HG03469 (cell line): ENCODE data around the gene SORCS2.
"Not testable (repeated sequence)": the region's sequence is repeated elsewhere in the genome, so short reads cannot be mapped to it uniquely, and the experiment has no call there.

Experiments
- ATAC-seq: cut with Tn5 transposase; IDR thresholded peaks from one replicate; pipeline ENCODE4 v1.9.1; 2021; ENCODE audit warnings: mild to moderate bottlenecking, moderate library complexity, moderate number of reproducible peaks; ENCODE audit not compliant: unreplicated experiment

The SORCS2 gene

DNA sequence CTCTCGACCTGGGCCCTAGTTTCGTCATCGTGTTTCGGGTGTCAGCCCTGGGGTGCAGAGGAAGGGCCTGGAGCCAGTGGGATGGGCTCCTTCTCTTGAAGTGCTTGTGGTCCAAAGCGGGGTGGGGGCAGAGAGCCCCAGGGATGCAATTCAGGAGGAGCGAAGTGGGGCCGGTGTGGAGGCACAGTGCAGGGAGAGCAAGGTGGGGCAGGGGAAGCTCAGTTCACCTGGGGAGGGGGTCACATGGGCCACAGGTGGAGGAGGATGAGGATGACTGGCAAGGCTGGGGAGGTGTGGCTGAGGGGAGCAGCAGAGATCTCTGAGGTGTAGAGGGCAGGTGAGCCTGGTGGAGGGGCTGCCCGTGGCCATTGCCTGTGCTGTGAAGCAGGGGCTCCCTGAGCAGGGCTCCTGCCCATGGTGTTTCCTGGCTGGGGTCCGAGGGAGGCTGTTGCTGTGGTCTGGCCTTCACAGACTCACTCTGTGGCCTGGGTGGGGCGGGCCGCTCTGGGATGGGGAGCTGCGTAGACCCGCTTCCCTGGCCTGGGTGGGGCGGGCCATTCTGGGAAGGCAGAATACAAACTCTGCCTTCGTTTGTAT, 6.9 kb downstream of the SORCS2 start:
- no peak for ATAC-seq

DNA sequence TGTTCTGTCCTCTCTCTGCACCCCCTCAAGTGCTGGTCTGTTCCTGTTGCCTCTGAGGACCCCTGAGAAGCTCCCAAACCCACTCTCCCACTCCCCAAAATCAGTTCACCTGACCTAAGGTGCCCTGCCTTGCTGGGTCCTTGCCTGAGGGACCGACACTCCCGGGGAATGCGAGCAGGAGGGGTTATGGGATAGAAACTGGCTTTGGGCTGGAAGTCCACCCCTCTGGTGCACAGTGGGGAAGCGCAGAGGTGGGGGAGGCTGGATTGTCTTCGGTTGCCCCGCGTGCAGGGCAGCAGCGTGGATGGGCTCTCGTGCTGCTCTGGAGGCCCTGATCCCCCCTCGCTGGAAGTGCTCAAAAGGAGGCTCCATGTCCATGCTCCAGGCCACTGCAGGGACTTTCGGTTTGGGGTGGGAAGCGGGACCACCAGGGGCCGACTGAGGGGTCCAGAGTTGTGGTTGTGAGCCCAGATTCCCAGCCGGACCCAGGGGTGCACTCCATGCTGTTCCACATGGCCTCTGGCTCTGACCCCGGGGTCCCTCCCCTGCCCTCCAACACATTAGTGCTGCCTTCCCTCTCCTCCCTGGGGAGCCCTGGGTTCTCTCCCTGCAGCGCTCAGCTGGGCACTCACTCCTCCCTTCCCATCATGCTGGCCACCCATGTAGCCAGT, 7.6 kb downstream of the SORCS2 start:
- no peak for ATAC-seq

- no peak for ATAC-seq
Observed at GRCh38 chr4:7200801-7201200, 8.5 kb downstream of the SORCS2 start.

- no peak for ATAC-seq
Observed at GRCh38 chr4:7201420-7202305, 9.3 kb downstream of the SORCS2 start.

DNA sequence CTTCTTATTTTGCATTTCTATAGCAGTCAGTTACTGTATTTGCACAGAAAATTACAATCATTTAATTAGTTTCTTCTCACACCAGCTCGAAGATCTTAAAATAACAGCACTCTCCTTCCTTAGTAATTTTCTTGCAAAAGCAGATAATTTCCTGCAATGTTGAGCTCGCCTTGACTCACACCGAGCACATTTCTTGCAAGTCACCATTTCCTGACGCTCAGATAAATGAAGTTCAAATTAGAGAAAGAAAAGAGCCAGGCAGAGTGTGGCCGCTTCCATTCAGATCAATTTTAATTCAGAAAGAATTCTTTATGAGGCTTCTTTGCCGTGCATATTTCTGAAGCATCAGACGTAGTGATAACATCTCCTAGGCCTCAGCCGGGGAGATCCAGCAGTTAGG, 10.1 kb downstream of the SORCS2 start:
- ATAC-seq = no peak

DNA sequence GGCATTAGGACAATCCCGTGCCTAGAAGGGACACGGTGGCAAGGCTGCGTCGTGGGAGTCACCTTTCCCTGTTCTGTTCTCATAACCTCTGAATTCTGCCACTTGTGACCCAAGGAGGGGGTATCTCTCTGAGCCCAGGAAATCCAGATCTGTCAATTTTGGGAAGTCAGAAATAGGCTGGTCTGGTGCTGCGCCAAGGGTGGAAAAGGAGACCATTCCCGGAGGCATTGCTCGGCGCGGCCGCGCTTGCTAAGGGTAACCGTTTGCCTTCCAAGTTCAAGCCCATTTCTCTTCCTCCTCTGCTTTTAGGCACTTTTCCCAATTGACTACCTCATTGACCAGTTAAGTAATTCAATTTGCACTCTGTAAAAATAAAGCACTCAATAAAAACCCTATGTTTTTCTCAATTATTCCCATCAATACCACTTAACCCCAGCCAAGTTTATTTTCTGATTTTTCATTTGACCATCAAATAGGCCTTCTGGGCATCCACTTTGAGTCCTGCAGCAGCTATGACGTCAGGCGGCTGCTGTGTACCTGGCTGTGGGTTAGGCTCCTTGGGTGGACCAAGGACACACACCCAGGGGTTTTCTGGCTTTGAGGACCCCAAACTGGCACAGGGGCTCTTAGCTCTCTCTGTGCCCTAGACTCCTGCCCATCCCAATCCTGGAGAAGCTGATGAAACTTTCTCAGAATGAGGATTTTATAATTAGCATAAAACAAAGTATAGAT, 12.5 kb downstream of the SORCS2 start:
- no peak for ATAC-seq

GRCh38 chr4:7206385-7206784, 14.0 kb downstream of the SORCS2 start:
- ATAC-seq = no peak

- ATAC-seq = no peak
Observed at GRCh38 chr4:7206911-7207567, 14.7 kb downstream of the SORCS2 start.

DNA sequence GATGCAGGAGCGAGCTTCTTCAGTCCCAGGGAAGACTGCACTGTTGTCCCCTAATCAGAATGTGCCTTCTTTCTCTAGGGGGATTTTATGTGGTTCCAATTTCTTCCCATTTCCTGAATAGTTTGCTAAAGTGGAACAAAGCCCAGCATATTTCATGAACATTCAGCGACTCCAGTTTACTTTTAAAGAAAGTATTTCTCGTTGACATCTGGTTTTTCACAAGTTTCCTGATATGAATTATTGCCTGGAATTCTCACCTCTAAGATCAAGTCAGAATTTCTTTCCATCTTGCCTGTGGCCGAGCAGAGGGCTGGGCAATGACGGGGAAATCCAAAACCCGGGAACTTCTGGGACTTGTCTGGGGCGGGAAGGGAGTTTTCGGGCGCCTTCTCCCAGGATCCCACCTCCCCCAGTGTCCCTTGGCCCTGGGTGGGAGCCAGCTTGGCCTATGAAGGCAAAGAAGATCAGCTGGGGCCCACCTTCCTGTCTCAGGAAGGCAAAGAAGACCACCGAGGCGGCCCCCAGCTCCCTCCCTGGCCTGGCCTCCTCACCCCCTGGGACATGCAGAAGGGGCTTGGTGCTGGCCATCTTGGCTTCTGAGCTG, 15.4 kb downstream of the SORCS2 start:
- no peak for ATAC-seq

GRCh38 chr4:7208509-7209451, 16.4 kb downstream of the SORCS2 start:
- no peak for ATAC-seq

- no peak for ATAC-seq
Observed at GRCh38 chr4:7209699-7210098, 17.4 kb downstream of the SORCS2 start.

DNA sequence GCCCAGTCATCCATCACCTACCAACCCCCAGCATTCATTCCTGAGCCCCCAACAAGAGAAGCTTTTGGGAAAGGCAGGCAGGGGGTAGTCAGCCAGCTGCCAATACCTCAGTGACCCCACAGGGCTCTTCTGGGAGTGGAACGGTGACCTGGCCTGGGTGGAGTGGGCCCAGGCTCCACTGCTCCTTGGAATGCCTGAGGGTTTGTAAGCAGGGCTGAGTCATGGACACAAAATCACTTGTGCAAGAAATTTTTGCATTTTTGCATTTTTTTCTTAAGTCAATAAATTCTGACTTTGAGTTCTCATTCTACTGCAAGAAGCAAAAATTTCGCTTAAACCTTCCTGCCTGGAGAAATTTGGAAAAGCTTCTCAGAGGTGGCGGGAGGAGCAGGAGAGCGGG, 18.5 kb downstream of the SORCS2 start:
- no peak for ATAC-seq

- ATAC-seq = no peak
Observed at GRCh38 chr4:7212101-7212674, 19.9 kb downstream of the SORCS2 start.

DNA sequence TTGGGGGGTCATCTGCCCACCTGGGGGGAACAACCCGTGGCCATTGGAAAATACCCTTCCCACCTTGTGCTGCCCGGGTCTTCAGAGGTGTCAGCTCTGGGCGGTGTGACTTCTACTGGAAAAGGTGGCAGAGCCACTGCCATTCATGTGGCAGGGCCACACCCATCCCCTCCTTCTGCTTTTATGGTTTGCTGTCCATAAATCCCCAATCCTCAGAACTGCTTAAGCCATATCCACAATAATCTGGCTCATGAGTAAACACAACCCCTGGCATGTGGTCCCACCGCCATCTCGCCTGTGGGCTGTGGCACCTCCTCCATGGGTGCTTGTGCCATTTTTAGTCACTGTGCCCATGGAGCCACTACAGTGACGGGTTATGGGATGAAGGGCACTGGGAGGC, 20.6 kb downstream of the SORCS2 start:
- ATAC-seq = no peak

DNA sequence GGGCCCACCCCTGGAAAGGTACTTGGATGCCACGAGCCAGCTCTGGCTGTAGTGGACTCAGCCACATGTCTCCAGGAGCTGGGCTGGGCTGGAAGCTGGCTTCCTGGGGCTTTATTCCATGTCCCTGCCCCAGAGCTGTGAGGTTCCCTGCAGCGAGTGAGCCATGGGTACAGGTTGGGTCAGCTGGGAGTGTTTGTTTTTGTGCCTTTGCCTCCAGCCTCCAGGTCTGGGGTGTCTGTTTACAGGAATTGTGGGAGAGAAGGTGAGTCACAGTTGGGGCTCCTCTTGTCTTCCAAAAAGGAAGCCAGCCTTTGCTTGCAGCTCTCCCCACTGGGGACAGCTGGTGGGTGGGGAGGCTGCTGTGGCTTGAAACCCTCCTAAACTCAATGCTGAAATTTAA, 21.5 kb downstream of the SORCS2 start:
- no peak for ATAC-seq

GRCh38 chr4:7214359-7214758, 22.0 kb downstream of the SORCS2 start:
- no peak for ATAC-seq

- not testable (repeated sequence) for ATAC-seq
Observed at GRCh38 chr4:7215187-7215586, 22.8 kb downstream of the SORCS2 start.

DNA sequence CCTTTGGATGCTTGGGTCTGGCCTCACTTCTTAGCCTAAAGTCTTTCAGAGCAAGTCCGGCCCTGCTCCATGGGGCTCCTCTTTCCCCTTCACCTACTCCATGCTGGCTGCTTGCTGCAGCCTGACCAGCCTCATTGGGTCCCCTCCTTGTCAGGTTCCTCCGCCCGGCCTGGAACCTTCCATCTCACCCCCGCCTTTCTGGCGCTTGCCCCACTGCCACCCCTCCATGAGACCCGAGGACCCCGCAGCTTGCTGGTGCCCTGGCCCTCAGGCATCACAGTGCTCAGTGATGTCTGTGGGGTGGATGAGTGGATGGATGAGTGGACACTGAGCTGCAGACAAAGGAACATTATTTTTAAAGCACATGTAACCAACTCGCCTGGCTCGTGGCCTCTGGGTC, 24.7 kb downstream of the SORCS2 start:
- ATAC-seq = no peak
